Loucy (cell line): ENCODE results near the gene SOX13.

Source experiments
- EZH2phosphoT487 ChIP-seq: fragments of 200-600 bp; IDR thresholded peaks from 2 replicates; pipeline ENCODE4 v1.6.1; 2018; ENCODE audit warnings: antibody characterized with exemption, mild to moderate bottlenecking, moderate library complexity, borderline replicate concordance
- TF ChIP-seq, protein P1 (sequence below): fragments of 200-600 bp; sonication (generic); conservative IDR thresholded peaks from 2 replicates; pipeline ENCODE4 v1.5.1; 2014; ENCODE audit warnings: mild to moderate bottlenecking, antibody characterized with exemption, low read length

DNA sequence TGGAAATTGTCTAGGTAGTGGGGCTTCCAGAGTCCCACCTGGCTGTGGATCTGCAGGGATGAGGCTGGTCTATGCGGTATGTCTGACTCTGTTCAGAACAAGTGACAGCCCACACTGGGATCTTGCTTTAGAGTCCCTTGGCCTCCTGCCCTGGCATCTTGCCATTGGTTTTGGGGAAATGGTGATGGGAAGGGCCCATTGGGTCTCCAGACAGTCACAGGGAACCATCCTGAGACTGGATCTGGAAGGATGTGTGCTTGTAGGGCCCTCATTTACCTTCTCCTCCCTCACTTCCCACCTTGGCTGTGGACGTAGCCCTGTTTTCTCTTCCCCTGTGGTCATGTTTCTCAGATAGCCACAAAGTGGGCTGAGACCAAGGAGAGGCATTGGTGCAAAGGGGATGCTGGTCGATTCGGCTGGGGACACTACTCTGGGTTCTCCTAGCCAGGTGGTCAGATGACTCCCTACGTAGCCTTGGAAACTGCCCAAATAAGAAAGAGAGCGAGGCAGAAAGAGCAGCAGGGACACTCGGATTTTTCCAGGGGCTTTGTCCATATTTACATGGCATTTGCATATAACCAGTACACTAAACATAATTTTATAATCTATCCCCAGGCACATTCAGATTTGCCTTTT lies 15.1 kb downstream of the SOX13 start:
- TF ChIP-seq, protein P1, sequence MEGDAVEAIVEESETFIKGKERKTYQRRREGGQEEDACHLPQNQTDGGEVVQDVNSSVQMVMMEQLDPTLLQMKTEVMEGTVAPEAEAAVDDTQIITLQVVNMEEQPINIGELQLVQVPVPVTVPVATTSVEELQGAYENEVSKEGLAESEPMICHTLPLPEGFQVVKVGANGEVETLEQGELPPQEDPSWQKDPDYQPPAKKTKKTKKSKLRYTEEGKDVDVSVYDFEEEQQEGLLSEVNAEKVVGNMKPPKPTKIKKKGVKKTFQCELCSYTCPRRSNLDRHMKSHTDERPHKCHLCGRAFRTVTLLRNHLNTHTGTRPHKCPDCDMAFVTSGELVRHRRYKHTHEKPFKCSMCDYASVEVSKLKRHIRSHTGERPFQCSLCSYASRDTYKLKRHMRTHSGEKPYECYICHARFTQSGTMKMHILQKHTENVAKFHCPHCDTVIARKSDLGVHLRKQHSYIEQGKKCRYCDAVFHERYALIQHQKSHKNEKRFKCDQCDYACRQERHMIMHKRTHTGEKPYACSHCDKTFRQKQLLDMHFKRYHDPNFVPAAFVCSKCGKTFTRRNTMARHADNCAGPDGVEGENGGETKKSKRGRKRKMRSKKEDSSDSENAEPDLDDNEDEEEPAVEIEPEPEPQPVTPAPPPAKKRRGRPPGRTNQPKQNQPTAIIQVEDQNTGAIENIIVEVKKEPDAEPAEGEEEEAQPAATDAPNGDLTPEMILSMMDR: no peak
- no peak for TF ChIP-seq EZH2phosphoT487
